SK-N-SH treated with all-trans-retinoic acid at 6 μM for 48 hours (cell line): ENCODE measurements around the gene RAMP1.
A peak's percentile ranks its signal among the peaks of the same experiment; 100 is the strongest.

ENCODE experiments used
- ATAC-seq: fragments of 200-7000 bp; cut with Tn5 transposase; 3 replicates; pipeline ENCODE4 v1.9.1; 2020; ENCODE audit warnings: mild to moderate bottlenecking, moderate library complexity
- ARNTL ChIP-seq: fragments of 450-650 bp; formaldehyde crosslinking; IDR thresholded peaks from 2 replicates; pipeline ENCODE4 v1.5.0; 2020; ENCODE audit warnings: low read depth, mild to moderate bottlenecking, moderate library complexity, borderline replicate concordance
- BACH2 ChIP-seq: fragments of 250-450 bp; sonication (Bioruptor Pico); IDR thresholded peaks from 2 replicates; pipeline ENCODE4 v1.9.0; 2021; ENCODE audit warnings: mild to moderate bottlenecking, borderline replicate concordance
- CREB5 ChIP-seq: fragments of 250-450 bp; sonication (Bioruptor Pico); IDR thresholded peaks from 2 replicates; pipeline ENCODE4 v1.5.1; 2020; ENCODE audit warnings: low read depth, mild to moderate bottlenecking, moderate library complexity
- CSDC2 ChIP-seq: fragments of 250-450 bp; sonication (Bioruptor Pico); IDR thresholded peaks from 2 replicates; pipeline ENCODE4 v1.5.0; 2020; ENCODE audit warnings: mild to moderate bottlenecking, moderate library complexity
- CSRNP3 ChIP-seq: fragments of 250-450 bp; sonication (Bioruptor Pico); IDR thresholded peaks from 2 replicates; pipeline ENCODE4 v1.5.1; 2021; ENCODE audit warnings: mild to moderate bottlenecking, moderate library complexity
- ESRRG ChIP-seq: fragments of 250-450 bp; sonication (Bioruptor Pico); IDR thresholded peaks from 2 replicates; pipeline ENCODE4 v1.6.1; 2021; ENCODE audit warnings: mild to moderate bottlenecking
- GLIS3 ChIP-seq: fragments of 250-450 bp; sonication (Bioruptor Pico); IDR thresholded peaks from 2 replicates; pipeline ENCODE4 v1.5.0; 2020; ENCODE audit warnings: mild to moderate bottlenecking, moderate library complexity
- ISL1 ChIP-seq: fragments of 250-450 bp; sonication (Bioruptor Pico); IDR thresholded peaks from 2 replicates; pipeline ENCODE4 v2.1.2; 2022; ENCODE audit warnings: mild to moderate bottlenecking, moderate library complexity
- OSR1 ChIP-seq: fragments of 250-450 bp; sonication (Bioruptor Pico); IDR thresholded peaks from 2 replicates; pipeline ENCODE4 v1.8.0; 2022; ENCODE audit warnings: moderate library complexity, mild to moderate bottlenecking, inconsistent platforms
- PATZ1 ChIP-seq: fragments of 250-450 bp; sonication (Bioruptor Pico); IDR thresholded peaks from 2 replicates; pipeline ENCODE4 v1.8.0; 2020; ENCODE audit warnings: mild to moderate bottlenecking, moderate library complexity, borderline replicate concordance
- POU6F1 ChIP-seq: fragments of 250-450 bp; sonication (Bioruptor Pico); IDR thresholded peaks from 2 replicates; pipeline ENCODE4 v1.8.0; 2021; ENCODE audit warnings: low read depth, mild to moderate bottlenecking, moderate library complexity, borderline replicate concordance
- PPARA ChIP-seq: fragments of 250-450 bp; sonication (Bioruptor Pico); IDR thresholded peaks from 2 replicates; pipeline ENCODE4 v1.5.0; 2020; ENCODE audit warnings: mild to moderate bottlenecking, borderline replicate concordance
- RARB ChIP-seq: fragments of 250-450 bp; sonication (Bioruptor Pico); IDR thresholded peaks from 2 replicates; pipeline ENCODE4 v1.8.0; 2021; ENCODE audit warnings: mild to moderate bottlenecking, moderate library complexity
- SNAI2 ChIP-seq: fragments of 250-450 bp; sonication (Bioruptor Pico); IDR thresholded peaks from 2 replicates; pipeline ENCODE4 v1.5.0; 2020; ENCODE audit warnings: mild to moderate bottlenecking, moderate library complexity
- TCF4 ChIP-seq: fragments of 250-450 bp; sonication (Bioruptor Pico); IDR thresholded peaks from 2 replicates; pipeline ENCODE4 v1.8.0; 2021; ENCODE audit warnings: mild to moderate bottlenecking, moderate library complexity, borderline replicate concordance
- TOX ChIP-seq: fragments of 250-450 bp; sonication (Bioruptor Pico); IDR thresholded peaks from 2 replicates; pipeline ENCODE4 v1.8.0; 2021; ENCODE audit warnings: mild to moderate bottlenecking, moderate library complexity, borderline replicate concordance
- TSHZ2 ChIP-seq: fragments of 250-450 bp; sonication (Bioruptor Pico); IDR thresholded peaks from 2 replicates; pipeline ENCODE4 v1.5.0; 2020; ENCODE audit warnings: mild to moderate bottlenecking, moderate library complexity
- ZC3H10 ChIP-seq: fragments of 250-450 bp; sonication (Bioruptor Pico); IDR thresholded peaks from 2 replicates; pipeline ENCODE4 v1.5.1; 2021; ENCODE audit warnings: mild to moderate bottlenecking, moderate library complexity
- ZFP3 ChIP-seq: fragments of 250-450 bp; sonication (Bioruptor Pico); IDR thresholded peaks from 2 replicates; pipeline ENCODE4 v1.5.0; 2020; ENCODE audit warnings: mild to moderate bottlenecking, moderate library complexity
- ZFP30 ChIP-seq: fragments of 450-650 bp; formaldehyde crosslinking; IDR thresholded peaks from 2 replicates; pipeline ENCODE4 v1.5.0; 2022; ENCODE audit warnings: mild to moderate bottlenecking, moderate library complexity
- ZNF565 ChIP-seq: fragments of 450-650 bp; formaldehyde crosslinking; conservative IDR thresholded peaks from 2 replicates; pipeline ENCODE4 v1.5.0; 2020; ENCODE audit warnings: low read depth, mild to moderate bottlenecking, moderate library complexity
- ZNF70 ChIP-seq: fragments of 450-650 bp; formaldehyde crosslinking; IDR thresholded peaks from 2 replicates; pipeline ENCODE4 v1.5.0; 2020; ENCODE audit warnings: mild to moderate bottlenecking, moderate library complexity
- ZNF8 ChIP-seq: fragments of 450-650 bp; formaldehyde crosslinking; IDR thresholded peaks from 2 replicates; pipeline ENCODE4 v1.5.0; 2020; ENCODE audit warnings: mild to moderate bottlenecking, moderate library complexity

RAMP1 gene

GRCh38 chr2:237882510-237883481 is 23.4 kb downstream of the RAMP1 start (continued):
- TF ChIP-seq POU6F1 (CRISPR knock-in tag): no peak

- peak; percentile 19; the same call in 1 of the 3 replicates for ATAC-seq
- TF ChIP-seq ESRRG (CRISPR knock-in tag) (0 out of 2 replicates have a peak, but pooled peaks have one; percentile 36), CSRNP3 (peak; percentile 88), ZNF8 (CRISPR knock-in tag) (peak; percentile 48), POU6F1 (CRISPR knock-in tag) (no peak), TOX (CRISPR knock-in tag) (no peak), ZFP30 (no peak), SNAI2 (CRISPR knock-in tag) (peak; percentile 95), OSR1 (CRISPR knock-in tag) (no peak), CSDC2 (CRISPR knock-in tag) (peak; percentile 67; the same call in 1 of the 2 replicates), ZNF565 (no peak), PATZ1 (CRISPR knock-in tag) (peak; percentile 49; the same call in 1 of the 2 replicates), ZNF70 (CRISPR knock-in tag) (0 out of 2 replicates have a peak, but pooled peaks have one; percentile 8), GLIS3 (CRISPR knock-in tag) (peak; percentile 96), ARNTL (CRISPR knock-in tag) (peak; percentile 52; the same call in 1 of the 2 replicates), BACH2 (CRISPR knock-in tag) (peak; percentile 68; the same call in 1 of the 2 replicates), ZFP3 (CRISPR knock-in tag) (0 out of 2 replicates have a peak, but pooled peaks have one; percentile 78), ISL1 (CRISPR knock-in tag) (peak; percentile 92), RARB (CRISPR knock-in tag) (no peak), CREB5 (CRISPR knock-in tag) (peak; percentile 84; the same call in 1 of the 2 replicates), TCF4 (CRISPR knock-in tag) (peak; percentile 97), TSHZ2 (peak; percentile 94), ZC3H10 (CRISPR knock-in tag) (no peak), PPARA (CRISPR knock-in tag) (peak; percentile 75; the same call in 1 of the 2 replicates)
Measured at GRCh38 chr2:237883951-237884446, 24.6 kb downstream of the RAMP1 start.
